RWPE2 (cell line): ENCODE measurements around the gene DYRK4.

Source experiments
- ATAC-seq: fragments of 200-7000 bp; cut with Tn5 transposase; 3 replicates; pipeline ENCODE4 v1.9.1; 2021; ENCODE audit warnings: low read depth
- DNase-seq: peaks from one replicate; pipeline ENCODE4 v3.0.0-alpha.2; 2020; ENCODE audit warnings: low spot score
- H3K27ac ChIP-seq: fragments of 450-650 bp; 2 replicates; pipeline ENCODE4 v1.5.1; 2017; ENCODE audit warnings: mild to moderate bottlenecking; ENCODE audit not compliant: poor library complexity, severe bottlenecking
- H3K27me3 ChIP-seq: fragments of 250-450 bp; sonication (Bioruptor Pico); 2 replicates; pipeline ENCODE4 v1.5.1; 2021; ENCODE audit warnings: mild to moderate bottlenecking, moderate library complexity; ENCODE audit not compliant: insufficient read depth, poor library complexity, severe bottlenecking
- H3K36me3 ChIP-seq: fragments of 250-450 bp; sonication (Bioruptor Pico); 2 replicates; pipeline ENCODE4 v1.5.1; 2020; ENCODE audit warnings: low read depth, mild to moderate bottlenecking, moderate library complexity
- H3K4me1 ChIP-seq: fragments of 250-450 bp; sonication (Bioruptor Pico); 2 replicates; pipeline ENCODE4 v1.5.1; 2021; ENCODE audit warnings: mild to moderate bottlenecking, moderate library complexity; ENCODE audit not compliant: insufficient read depth, poor library complexity, severe bottlenecking
- H3K4me3 ChIP-seq: fragments of 250-450 bp; sonication (Bioruptor Pico); 2 replicates; pipeline ENCODE4 v1.5.1; 2021; ENCODE audit warnings: mild to moderate bottlenecking, moderate library complexity; ENCODE audit not compliant: severe bottlenecking
- H3K9me3 ChIP-seq: fragments of 250-450 bp; sonication (Bioruptor Pico); 2 replicates; pipeline ENCODE4 v1.5.1; 2021; ENCODE audit warnings: mild to moderate bottlenecking, moderate library complexity; ENCODE audit not compliant: severe bottlenecking
- TF ChIP-seq, protein P1 (sequence below): fragments of 450-650 bp; IDR thresholded peaks from one replicate; pipeline ENCODE4 v1.5.1; 2017; ENCODE audit warnings: mild to moderate bottlenecking, moderate library complexity; ENCODE audit not compliant: poor library complexity, severe bottlenecking

Gene DYRK4

DNA sequence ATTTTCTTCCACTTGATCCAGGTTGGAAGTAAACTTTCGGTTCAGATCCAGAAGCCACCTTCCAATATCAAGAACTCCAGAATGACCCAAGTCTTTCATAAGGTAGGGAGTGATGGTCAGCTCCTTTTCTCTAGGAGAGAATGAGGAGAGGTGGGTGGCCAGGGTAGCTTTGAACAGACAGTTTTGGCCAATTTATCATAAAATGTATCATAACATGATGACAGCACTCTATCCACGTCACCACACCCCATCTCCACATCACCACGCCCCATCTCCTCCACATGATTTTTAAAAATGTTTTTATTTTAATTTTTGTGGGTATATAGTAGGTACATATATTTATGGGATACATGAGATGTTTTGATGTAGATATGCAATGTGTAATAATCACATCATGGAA lies 26.9 kb downstream of the DYRK4 start:
- H3K9me3 ChIP-seq: no peaks in the 10 kb centered on the region
- no peaks in the 10 kb centered on the region for H3K4me1 ChIP-seq
- no peak overlapping the region for H3K4me3 ChIP-seq
- no peak for ATAC-seq
- no peaks in the 10 kb centered on the region for H3K36me3 ChIP-seq
- H3K27ac ChIP-seq: no peak overlapping the region
- DNase-seq: no peak
- TF ChIP-seq, protein P1, sequence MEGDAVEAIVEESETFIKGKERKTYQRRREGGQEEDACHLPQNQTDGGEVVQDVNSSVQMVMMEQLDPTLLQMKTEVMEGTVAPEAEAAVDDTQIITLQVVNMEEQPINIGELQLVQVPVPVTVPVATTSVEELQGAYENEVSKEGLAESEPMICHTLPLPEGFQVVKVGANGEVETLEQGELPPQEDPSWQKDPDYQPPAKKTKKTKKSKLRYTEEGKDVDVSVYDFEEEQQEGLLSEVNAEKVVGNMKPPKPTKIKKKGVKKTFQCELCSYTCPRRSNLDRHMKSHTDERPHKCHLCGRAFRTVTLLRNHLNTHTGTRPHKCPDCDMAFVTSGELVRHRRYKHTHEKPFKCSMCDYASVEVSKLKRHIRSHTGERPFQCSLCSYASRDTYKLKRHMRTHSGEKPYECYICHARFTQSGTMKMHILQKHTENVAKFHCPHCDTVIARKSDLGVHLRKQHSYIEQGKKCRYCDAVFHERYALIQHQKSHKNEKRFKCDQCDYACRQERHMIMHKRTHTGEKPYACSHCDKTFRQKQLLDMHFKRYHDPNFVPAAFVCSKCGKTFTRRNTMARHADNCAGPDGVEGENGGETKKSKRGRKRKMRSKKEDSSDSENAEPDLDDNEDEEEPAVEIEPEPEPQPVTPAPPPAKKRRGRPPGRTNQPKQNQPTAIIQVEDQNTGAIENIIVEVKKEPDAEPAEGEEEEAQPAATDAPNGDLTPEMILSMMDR: no peak
- no peaks in the 10 kb centered on the region for H3K27me3 ChIP-seq

DNA sequence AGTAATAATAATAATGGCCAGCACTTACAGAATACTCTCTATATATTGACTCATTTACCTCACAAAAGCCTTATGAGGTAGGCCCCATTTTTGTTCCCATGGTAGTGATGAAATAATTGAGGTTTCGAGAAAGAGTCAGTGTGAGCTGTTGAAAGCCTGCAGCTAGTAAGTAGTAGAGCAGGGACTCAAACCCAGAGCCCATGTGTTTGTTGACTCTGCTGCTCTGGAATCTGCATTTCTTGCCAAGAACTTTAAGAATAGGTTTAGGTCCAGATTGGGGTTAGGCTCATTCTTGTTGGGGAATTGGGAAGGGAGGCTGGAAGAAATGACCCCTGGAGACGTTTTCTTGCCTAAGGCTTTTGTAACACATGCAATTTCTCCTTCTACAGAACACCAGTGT lies 27.9 kb downstream of the DYRK4 start:
- DNase-seq: no peak
- Histone ChIP-seq H3K4me1 (no peaks in the 10 kb centered on the region), H3K27me3 (no peaks in the 10 kb centered on the region), H3K36me3 (no peaks in the 10 kb centered on the region), H3K27ac (no peak overlapping the region), H3K4me3 (no peak overlapping the region), H3K9me3 (no peaks in the 10 kb centered on the region)
- TF ChIP-seq, protein P1: no peak
- ATAC-seq: no peak

DNA sequence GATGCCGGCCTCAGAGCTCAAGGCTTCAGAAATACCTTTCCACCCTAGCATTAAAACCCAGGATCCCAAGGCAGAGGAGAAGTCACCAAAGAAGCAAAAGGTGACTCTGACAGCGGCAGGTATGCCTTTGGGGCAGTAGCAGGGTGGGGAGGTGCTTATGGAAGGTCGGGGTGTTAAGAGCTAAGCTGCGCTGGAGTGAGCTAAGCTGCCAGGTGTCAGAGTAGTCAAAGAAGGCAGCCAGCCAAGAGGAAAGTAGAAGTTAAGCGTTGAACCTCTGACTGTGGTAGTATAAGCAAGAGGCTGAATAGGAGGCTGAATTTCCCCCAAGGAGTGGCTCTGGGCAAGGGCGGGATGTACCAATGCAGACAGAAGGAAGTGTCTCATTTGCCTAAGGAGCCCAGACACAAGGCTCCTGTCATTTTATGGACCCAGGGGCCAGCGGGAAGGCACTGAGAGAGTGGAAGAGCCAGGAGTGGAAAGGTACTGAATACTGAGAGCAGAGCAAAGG lies 29.2 kb downstream of the DYRK4 start:
- H3K36me3 ChIP-seq: no peaks in the 10 kb centered on the region
- H3K27me3 ChIP-seq: no peaks in the 10 kb centered on the region
- H3K27ac ChIP-seq: no peak overlapping the region
- TF ChIP-seq, protein P1: no peak
- H3K4me3 ChIP-seq: no peak overlapping the region
- ATAC-seq (no peak), DNase-seq (no peak)
- no peaks in the 10 kb centered on the region for H3K4me1 ChIP-seq
- H3K9me3 ChIP-seq: no peaks in the 10 kb centered on the region

DNA sequence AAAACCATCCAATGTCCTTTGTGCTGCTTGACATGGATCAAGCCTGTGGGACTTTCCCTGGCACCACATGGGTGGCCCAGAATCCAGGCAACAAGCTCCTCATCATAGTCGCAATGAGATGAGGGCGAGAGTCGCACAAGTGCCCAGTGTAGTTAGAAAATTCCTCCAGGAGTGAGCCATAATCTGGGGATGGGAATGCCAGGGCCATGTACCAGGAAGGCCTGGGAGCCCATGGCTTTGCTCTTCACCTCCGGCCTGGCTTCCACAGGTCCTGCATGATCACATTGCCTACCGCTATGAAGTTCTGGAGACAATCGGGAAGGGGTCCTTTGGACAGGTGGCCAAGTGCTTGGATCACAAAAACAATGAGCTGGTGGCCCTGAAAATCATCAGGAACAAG lies 33.9 kb downstream of the DYRK4 start:
- DNase-seq (no peak), ATAC-seq (no peak)
- Histone ChIP-seq H3K4me1 (no peaks in the 10 kb centered on the region), H3K27me3 (no peaks in the 10 kb centered on the region), H3K27ac (no peak overlapping the region), H3K4me3 (no peak overlapping the region), H3K9me3 (no peaks in the 10 kb centered on the region), H3K36me3 (no peaks in the 10 kb centered on the region)
- TF ChIP-seq, protein P1: no peak

DNA sequence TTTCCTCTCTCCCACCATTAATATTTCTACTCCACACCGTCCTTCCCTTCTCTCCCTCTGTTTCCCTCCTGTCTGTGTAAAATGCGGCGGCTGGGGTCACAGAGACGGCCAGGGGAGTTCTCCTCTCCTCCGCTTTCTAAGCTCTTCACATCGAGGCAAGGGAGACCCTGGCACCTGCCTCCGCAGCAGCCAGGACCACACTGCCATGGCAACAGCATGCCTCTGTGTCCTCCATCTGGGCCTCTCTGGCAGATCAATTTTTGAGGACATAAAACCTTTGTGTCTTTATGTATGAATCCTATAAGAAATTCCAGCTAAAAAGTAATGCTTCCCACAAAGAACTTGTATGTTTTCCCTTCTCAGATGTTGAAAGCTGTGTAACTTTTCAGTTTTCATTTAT lies 41.4 kb downstream of the DYRK4 start:
- Histone ChIP-seq H3K4me3 (no peak overlapping the region), H3K27me3 (no peaks in the 10 kb centered on the region), H3K9me3 (no peaks in the 10 kb centered on the region), H3K4me1 (peaks cover 9% of the 10 kb centered on the region), H3K27ac (no peak overlapping the region), H3K36me3 (no peaks in the 10 kb centered on the region)
- TF ChIP-seq, protein P1: no peak
- DNase-seq (no peak), ATAC-seq (no peak)
